ENCODE measurements around the gene MECP2.
"Not testable (repeated sequence)": the region's sequence is repeated elsewhere in the genome, so short reads cannot be mapped to it uniquely, and the experiment has no call there.

The MECP2 gene

DNA sequence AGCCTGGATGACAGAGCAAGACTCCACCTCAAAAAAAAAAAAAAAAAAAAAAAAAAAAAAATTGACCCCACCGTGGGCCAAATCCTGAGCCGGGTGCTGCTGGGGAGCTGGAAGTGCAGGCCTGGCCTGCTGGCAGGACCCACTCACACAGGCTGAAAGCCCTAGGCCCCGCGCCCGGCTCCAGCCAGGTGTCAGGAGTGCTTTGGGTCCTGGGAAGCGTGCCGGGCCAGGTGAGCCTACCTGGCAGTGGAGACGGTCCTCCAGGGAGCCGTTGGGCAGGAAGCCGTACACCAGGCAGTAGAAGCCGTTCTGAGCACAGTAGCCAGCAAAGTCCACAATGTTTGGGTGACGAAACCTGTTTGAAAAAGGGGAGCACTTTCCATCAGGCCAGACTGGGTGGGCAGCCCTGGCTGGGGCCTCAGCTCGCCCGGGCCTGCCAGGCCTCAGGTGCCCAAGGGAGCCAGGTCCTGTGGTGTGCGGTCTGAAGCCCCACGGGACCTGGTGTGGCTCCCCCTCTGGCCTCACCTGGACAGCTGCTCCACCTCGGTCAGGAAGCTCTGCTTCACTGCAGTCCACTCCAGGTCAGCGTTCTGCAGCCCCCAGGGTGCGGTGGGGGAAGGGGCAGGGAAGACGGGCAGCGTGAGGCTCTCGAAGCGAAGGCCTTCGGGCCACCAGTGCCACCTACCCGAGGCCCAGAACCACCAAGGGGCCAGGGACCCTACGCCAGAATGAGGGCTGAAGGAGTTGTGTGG lies 79.6 kb downstream of the MECP2 start:
- no peak for DNase-seq (ENCODE audit: low read depth, low spot score)

DNA sequence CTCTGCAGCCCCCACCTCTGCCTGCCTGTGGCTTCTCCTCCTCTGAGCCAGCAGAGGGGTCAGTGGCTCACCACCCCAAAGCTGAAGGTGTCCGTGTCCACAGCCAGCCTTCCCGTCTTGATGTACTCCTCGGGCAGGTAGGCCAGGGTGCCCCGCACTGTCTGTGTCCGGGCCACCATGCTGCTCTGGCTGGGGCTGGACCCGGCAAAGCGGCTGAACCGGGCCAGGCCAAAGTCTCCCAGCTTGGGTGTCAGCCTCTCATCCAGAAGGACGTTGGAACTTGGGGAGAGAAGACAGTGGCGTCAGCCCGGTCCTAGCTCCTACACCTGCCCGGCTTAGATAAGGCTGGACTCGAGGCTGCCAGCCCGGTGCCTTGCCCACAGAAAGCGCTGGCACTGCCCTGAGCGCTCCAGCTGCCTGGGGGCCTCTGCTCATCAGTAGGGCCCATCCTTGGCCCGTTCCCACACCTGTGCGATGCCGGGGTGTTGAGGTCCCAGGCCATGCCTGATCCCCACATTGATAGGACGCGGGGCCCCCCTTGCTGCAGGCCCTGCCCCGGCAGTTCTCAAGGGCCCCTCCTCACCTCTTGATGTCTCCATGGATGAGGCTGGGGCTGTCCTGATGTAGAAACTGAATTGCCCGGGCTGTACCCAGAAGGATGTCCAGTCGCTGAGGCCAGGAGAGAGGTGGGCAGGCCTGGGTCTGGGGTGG lies 81.0 kb downstream of the MECP2 start:
- DNase-seq (ENCODE audit: low read depth, low spot score) = no peak

DNA sequence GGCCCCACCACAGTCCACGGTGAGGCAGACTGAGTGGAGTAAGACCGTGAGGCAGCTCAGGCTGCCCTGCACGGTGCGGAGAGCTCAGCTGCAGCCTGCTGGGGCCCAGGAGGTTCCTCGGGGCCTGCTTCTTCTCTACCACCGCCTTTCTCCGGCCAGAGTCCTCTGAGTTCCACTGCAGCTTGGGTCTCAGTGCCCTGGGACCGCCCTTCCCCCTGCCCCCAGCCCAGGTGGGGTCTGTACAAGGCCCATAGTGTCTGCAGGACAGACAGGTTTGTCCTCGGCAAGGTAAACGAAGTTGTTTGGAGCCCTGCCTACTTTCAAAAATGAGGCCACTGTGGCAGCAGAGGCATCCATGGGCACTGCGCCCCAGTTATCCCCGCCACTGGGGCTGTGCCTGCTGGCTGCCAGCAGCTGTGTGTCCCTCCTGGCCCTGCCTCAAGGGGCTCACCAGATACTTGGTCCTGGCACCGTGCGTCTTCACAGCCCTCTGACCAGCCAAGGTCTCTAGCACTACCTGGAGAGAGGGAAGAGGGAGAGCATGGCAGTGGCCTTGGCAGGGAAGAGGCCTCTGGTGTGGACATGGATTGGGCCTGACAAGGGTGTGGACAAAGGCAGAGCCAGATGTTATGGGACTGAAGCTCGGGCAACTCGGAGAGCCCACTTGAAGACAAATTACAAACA lies 81.8 kb downstream of the MECP2 start:
- no peak for DNase-seq (ENCODE audit: low read depth, low spot score)

DNA sequence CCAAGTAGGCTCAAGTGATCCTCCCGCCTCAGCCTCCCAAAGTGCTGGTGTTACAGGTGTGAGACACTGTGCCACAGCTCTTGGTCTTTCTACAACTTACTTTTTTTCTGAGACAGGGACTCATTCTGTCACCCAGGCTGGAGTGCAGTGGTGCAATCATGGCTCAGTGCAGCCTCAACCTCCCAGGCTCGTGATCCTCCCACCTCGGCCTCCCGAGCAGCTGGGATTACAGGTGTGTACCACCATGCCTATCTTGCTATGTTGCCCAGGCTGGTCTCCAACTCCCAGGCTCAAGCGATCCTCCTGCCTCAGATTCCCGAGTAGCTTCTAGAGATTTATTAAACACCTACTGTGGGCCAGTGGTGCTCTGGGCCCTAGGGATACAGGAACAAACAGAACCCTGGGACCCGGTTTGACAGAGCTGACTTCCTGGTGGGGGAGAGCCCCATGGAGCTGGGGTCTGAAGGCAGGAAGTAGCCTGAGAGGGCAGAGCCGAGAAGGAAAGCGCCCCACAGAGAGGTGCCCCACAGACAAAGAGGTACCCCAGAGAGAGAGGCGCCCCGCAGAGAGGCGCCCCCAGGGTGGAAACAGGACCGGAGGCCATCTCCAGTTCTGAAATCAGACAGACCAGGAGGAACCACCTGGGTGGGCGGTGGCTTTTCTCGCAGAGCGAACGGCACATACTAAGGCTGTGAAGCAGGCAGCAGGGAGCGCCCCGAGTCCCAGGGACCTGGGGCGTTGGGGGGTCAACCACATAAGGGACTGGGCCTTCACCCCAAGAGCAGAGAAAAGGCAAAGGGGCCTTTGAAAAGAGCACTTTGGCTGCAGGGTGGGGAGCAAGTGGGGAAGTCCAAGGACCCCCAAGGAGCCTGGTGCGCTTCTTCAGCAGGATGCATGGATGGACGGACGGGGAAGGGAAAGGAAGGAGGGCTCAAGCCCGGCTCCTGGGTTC lies 82.8 kb downstream of the MECP2 start:
- no peak for DNase-seq (ENCODE audit: low read depth, low spot score)

DNA sequence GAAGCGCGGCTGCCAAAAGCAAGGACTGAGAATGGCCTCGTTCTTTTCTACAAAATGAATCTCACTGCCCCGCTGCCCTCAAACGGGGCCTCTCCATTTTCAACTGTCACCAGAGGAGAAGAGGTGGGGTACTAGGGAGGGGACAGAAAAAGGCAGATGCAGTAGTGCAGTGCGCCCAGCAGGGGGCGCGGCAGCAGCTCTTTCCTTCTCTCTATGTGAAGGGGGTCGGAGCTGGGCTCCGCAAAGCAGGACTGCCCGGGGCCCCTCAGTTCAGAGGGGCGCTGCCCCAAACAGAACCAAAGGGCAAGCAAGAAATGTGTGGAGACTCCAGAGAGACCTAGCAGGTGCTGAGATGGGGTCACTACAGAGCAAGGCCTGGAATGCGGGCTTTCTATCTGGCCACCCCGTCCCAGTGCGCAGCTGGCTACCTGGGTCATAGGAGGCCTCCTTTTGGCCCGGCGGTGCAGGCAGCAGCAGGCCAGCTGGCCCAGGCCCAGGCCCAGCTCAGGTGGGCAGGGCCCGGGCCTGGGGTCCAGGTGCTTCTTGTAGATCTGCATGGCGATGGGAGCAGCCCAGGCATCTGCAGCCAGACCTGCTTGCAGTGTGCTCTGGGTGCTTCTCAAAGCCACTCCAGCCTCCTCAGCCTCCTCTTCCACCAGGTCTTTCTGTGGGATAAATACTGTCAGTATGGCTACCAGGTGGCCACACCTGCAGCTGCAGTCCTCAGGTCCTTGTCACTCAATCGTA lies 83.7 kb downstream of the MECP2 start:
- no peak for DNase-seq (ENCODE audit: low read depth, low spot score)

DNA sequence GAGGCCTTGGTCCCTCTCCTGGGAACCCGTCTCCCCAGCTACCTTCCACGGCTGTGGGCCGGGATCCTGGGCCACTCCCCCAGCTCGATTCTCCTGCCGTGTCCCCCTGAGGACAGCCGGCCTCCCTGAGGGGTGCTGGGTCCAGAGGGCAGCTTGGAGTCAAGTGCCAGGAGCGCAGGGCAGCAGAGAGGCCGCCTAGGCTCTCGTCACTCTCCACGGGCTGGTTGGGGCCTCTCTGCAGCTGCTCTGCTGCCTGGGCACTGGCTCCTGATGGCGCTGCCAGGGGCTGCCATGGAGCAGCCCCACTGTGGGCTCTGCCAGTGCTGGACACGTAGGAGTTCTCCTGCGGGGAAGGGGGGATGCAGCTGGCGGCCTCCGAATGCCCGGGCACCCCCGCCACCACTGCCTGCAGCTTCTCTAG lies 84.5 kb downstream of the MECP2 start:
- DNase-seq (ENCODE audit: low read depth, low spot score) = no peak

DNA sequence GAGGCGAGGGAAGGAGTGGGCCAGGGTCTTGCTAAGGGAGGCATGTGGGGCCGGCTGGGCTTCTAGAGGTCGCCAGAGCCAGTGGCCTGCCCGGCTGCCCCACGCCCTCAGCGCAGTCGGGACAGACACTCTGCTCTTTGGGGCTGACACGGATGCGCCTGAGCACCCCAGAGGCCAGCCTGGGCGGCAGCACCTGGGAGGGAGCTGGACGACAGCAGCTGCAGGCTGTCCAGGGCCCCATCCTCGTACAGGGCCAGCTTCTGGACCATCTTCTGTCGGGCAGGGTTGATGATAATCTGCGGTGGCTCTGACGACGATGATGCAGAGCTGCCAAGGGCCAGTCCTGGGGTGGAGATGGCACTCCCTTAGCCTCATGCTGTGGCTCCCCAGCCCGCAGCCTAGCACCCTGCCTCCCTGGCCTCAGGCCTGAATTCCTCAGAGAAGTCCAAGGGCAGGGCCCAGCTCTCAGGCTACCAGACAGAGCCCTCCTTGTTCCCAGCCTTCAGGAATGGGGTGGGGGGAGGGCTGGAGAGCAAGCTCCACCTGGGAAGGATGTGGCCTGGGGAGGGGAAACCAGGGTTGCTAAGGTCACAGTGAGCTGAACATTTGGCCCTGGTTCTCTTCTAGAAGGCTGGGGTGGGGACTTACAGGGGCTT lies 85.1 kb downstream of the MECP2 start:
- no peak for DNase-seq (ENCODE audit: low read depth, low spot score)

DNA sequence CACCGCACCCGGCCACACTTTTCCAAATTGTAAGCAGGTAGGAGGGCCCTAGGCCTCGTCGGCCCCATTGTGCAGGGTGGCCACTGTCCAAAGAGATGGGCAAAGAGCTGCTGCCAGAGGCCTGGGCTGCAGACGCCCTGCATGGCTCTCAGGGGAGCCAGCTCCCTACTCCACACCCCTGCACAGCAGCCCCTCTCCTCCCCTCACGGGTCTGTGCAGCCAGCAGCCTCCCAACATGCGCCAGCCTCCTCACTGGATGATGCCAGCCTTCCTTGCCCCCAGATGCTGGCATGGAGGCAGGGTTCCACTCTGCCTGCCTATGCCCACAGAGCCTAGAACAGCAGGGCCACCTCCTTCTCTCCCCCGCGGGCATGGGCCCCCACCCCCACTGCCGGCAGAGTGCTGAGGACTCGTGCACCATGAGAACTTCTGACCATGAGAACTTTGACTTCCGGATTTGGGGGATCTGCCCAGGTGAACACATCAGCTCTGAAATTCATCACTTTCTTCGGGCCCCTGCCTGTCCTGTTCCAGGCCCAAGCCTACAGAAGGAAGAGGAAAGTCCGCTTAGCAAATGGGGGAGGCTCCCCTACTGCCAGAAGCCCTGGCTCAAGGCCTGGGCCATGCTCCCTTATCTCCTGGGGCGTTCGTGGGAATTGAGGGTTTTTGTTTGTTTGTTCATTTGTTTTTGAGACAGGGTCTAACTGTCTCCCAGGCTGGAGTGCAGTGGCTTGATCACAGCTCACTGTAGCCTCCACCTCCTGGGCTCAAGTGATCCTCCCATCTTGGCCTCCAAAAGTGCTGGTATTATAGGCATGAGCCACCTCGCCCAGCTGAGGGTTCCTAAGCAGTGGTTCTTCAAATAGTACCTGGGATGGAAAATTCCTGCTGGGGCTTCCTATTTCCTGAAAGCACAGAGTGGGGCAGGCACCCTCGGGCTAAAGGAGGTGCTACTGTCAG lies 85.9 kb downstream of the MECP2 start:
- DNase-seq (ENCODE audit: low read depth, low spot score) = no peak

DNA sequence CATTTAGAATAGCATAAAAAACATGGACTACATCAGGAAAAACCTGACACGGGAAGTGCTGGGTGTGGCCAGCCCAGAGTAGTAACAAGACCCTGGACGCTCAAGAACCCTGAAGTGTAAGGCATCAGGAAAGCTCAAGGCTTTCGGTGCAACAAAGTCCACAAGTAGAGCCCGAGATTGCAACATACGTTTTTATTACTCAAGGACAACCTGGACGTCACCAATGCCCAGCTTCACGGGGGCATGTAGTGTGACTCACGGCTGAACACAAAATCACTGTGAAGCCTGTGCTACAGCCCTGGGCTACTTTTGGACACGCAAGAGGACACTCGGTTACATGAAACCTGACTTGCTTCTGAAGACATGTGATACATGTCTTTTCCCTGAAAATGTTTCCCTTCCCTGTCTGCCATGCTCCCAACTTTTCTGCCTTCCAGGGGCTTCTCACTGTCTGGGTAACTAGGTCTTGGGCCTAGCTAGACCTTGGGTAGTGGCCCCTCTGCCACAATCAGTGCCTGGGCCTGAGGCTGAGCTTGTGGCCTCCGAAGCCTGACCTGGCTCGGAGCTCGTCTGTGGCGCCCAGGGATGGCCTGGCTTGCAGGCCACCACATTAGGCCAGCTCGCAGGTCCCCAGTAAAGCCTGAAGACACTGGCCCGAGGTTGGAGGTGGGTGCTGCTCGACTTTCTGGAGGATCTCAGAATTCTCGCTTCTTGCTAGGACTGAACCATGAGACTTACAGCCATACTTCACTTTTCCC lies 87.0 kb downstream of the MECP2 start:
- no peak for DNase-seq (ENCODE audit: low read depth, low spot score)

DNA sequence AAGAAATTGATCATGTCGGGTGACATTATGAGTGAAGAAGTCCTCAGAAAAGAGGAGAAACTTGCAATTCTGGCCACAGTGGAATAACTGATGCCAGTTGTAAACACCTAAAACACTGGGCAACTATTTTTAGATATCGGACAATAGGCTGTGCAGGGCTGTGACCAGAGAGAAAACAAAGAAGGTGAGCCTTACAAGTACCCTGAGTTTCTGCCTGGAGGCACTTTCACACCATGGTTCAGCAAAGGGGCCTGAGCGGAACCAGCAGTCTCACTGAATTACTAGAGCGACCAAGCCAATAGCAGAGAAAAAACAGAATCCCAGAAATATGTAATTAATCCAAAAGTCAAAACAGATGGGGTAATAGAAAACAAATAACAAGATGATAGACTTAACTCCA lies 89.0 kb downstream of the MECP2 start:
- DNase-seq (ENCODE audit: low read depth, low spot score) = no peak

DNA sequence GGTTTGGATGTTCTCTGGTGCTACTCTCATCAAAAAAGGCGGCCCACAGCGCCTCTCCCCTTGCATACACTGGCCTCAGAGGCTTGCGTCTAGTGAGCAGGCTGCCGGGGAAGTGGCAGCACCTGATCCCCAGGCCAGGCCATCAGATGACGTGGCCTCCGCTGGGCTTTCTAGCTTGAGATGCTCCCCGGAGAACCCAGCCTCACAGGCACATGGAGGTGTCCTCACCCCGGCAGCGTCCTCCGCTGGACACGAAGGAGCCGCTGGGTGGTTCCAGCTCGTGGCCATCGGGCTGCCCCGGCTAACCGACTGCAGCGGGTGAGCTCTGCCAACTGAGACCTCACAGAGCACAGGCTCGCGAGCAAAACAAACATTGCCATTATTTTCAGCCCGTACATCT lies 90.6 kb downstream of the MECP2 start:
- DNase-seq (ENCODE audit: low read depth, low spot score) = no peak

DNA sequence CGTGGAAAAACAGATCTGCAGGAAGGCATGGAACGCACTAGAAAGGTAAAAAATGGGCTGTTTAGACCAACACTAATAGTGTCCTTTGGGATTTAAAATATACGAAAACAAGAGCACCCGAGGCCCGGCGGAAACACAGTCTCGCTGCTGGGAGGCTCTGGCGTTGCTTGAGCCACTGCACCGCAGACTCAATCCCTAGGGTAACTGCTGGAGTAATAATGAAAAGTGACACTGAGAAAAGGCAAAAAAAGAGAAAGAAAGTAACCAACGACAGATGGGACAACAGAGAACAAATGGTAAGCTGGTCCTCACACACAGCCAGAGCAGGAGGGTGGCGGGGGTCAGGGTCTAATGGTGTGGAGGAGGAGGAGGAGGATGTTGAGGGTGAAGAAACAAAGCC lies 93.2 kb downstream of the MECP2 start:
- no peak for DNase-seq (ENCODE audit: low read depth, low spot score)

DNA sequence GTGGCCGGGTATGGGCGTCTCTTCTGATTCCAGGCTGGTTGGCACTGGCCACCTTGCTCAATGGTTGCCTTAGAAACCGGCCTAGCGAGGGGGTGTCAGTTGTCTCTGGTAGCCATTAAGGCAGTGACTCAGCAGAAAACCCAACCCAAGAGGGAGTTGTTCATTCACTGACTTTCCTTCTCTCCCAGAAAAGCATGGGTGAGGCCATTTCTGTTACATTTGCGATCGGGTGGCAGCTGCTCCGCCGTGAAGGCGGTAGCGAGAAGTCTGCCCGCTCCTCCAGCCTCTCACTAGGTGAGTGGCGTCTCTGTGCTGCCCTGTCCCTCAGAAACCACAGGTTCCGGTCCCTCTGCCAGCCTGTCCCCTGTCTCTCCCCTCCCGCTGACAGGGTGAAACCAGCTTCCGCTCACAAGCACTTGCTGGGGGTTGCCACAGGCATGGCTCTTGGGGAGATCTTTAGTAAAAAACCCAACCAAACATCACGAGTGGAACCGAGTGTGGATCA lies 95.2 kb downstream of the MECP2 start:
- no peak for DNase-seq (ENCODE audit: low read depth, low spot score)

DNA sequence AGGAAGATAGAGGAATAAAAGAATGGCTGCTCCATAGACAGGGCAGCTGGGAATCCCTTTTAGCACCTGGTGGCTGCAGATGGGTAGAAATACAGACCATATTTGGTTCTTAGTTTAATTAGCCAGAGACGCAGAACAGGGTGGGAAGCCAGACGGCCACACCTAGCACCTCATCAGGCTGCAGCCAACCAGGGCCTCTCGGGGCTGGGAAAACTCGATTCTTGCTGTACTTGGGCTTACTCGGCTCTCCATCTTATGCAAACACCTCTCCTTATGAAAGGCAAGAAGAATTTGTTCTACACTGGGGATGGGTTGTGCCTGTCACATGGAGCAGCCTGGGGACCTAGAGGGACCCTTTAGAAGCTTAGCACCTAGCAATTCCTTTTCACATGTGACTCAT lies 97.5 kb downstream of the MECP2 start:
- DNase-seq (ENCODE audit: low read depth, low spot score) = no peak

DNA sequence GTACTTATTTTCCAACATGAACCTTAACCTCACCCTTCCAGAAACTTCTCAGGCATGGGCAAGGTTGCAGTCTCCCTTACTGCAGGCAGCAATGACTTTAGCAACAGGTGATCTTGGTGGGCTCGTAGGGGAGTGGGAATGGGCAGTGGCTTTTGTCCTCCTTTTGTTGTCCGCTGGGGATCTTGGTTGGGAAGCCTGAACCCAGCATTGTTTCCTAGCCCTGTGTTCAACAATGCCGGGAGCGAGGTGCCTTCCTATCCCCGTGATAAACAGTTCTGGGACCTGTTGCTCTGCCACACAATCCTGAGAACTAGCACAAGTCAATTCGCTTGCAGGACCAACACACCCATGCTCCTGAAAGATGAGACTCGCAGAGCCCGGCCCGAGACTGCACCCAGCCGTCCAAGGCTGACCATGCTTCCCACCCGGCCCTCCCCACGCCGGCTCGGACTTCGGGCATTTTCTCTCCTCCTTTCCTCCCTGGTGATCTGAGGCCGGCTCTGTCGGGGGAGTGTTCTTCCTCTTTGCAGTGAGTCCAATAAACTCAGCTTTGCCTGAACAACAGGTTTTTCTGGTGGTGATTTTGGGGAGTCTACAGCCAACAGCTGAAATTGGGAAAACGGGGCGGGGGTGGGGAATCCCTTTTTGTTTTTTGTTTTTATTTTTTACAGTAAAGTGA lies 98.0 kb downstream of the MECP2 start:
- no peak for DNase-seq (ENCODE audit: low read depth, low spot score)

DNA sequence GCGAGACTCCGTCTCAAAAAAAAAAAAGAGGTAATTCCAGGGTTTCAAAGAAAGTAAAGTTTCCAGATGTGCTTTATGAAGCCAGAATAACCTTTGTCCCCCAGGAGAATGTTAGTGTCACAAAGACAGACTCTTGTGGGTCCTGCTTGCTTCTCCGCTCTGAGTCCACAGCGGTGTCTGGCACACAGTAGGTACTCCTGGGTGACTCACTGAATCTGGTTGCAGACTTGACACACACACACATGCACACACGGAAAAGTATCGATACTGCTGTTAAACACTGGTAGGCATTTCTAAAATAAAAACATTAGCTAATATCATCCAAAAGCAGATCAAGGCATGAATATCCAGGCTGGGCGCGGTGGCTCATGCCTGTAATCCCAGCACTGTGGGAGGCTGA lies 102.0 kb downstream of the MECP2 start:
- DNase-seq (ENCODE audit: low read depth, low spot score) = no peak

DNA sequence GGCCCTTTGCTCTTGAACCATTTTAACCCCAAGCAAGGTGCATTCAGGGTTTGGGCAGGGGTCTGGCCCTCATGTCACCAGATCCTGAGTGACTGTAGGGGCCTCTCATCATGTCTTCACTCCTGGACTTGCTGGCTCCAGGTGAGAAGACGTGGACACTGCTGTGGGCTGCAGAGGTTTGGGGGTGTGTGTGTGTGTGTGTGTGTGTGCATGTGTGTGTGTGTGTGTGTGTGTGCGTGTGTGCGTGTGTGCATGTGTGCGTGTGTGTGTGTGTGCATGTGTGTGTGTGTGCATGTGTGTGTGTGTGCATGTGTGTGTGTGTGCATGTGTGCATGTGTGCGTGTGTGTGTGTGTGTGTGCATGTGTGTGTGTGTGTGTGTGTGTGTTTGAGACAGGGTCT lies 103.1 kb downstream of the MECP2 start:
- not testable (repeated sequence) for DNase-seq (ENCODE audit: low read depth, low spot score)

DNA sequence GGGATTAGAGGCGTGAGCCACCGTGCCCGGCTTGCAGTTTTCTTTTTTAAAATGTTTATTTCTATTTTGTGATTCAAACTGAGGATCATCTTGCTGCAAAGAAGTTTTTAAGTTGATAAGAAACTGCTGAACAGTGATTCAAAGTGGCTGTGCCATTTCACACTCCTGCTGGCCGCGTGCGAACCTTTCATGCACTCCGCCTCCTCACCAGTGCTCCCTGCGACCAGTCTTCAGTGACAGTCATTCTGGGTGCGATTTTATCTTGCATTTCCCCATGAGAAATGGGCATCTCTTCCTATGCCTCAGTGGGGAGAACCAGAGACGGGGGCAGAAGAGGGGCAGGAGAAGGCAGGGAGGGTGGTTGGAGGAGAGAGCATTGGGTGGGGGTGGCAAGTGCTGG lies 103.5 kb downstream of the MECP2 start:
- DNase-seq (ENCODE audit: low read depth, low spot score) = no peak
